ENCODE measurements around the gene COL28A1.

- TF ChIP-seq CTCF (IDR thresholded peaks at IDR 0.05): no peak
- no peak for TF ChIP-seq POLR2AphosphoS5 (IDR thresholded peaks at IDR 0.05)
Measured at GRCh38 chr7:7309203-7309602, 226.5 kb downstream of the COL28A1 start.
